CD4-positive, alpha-beta T cell treated with Interleukin-6 at 100 ng/mL for 8 hours (primary cell): ENCODE measurements around the gene MAP1LC3A.

ENCODE experiments used
- DNase-seq: peaks from one replicate; pipeline ENCODE4 v3.0.0-alpha.2; 2020; ENCODE audit warnings: mixed read lengths, low spot score

Gene MAP1LC3A

DNA sequence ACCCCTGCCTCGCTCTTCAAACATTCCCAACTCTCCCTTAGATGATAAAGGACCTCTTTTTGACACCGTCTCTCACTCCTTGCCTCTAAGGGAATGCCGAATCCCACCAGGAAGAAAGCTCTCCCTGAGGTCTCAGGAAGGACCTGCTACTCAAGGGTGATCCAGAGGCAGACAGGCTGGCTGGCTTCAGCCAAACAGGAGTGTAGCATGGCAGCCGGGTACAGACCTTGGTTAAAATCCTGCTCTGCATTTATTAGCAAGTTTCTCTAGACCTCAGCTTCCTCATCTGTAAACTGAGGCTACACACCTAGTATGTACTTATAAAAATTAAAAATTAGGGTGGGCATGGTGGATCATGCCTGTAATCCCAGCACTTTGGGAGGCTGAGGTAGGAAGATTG, 17.2 kb downstream of the MAP1LC3A start:
- DNase-seq, result no peak

DNA sequence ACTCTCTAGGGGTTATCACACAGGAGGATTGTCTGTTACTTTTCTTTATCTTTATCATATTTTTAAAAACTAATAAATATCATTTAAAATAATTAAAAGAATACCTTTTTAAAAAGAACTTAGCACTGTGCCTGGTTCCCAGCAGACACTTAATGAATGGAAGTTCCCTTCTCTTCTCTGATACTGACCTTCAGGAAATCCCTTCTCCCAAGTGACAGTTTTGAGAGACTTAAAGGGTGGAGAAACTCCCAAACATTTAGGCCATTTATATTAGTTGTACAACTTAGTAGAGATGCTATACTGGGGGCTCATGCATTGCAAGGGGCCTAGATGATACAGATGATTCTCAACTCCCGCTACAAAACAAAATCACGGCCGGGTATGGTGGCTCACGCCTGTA, 18.5 kb downstream of the MAP1LC3A start:
- no peak for DNase-seq

DNA sequence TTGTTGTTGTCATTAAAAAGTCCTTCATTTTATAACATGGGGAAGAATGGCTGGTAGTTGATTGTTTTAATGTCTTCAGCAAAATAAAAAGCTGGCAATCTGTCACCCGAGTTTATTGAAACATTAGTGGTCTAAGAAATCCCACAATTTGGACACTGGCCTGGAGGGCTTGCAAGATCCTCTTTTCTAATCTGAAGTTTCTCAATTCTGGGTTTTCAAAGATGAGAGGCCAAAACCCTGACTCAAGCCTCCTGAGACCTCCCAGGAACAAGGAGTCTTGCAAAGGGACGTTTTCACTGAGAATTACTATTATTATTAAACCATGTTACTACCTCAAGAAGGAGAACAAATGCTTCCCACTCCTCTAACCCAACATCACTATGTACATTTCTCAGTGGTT, 19.5 kb downstream of the MAP1LC3A start:
- DNase-seq, result no peak

DNA sequence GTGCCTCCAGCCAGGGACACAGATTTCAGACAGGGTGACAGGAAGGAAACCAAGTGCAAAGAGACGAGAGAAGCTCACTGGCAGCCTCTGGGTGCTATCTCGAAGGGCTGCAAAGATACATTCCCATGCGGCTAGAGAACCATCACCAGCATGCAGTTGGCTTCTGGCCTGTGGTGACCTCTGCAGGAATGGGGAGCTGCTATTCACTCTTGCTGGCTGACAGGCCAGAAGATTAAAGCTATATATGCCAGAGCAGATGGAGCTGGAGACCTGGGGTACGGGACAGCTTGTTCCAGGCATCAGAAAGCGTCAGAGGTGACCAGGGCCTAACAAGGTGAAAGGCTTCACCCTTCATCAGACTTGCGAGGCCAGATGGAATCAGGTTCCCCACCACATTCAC, 20.0 kb downstream of the MAP1LC3A start:
- DNase-seq, result no peak

DNA sequence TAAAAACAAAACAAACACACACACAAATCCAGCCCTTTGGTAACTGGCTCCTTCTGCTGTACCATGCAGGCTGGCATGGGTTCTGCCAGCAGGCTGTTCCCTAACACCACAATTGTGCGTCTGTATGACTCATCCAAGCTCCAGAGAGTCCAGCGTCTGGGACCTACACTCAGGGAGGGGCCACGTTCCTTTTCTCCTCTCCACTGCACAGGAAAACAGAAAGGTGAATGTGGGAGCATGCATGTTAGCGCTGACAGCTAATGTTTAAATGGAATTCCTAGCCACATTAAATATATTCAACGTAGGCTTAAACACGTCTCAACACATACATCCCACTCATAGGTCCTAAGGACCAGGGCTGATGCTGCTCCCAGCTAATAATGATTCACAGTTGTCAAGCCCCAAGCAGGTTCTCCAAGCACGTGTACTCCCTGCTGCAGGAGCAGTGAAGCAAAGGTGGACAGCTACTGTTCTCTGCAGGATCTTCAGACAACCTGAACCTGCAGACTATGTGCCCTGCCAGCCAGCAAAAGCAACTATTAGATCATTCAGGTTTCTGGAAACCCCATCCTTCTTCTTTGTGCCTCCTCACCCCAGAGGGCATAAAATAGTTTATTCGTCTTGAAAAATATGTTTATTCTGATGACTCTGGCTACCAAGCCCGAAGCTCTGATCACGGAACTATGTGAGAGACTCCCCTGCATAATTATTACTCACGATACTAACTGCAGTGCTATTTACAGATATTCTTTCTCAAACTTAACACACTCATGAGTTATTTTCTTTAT, 20.9 kb downstream of the MAP1LC3A start:
- no peak for DNase-seq

DNA sequence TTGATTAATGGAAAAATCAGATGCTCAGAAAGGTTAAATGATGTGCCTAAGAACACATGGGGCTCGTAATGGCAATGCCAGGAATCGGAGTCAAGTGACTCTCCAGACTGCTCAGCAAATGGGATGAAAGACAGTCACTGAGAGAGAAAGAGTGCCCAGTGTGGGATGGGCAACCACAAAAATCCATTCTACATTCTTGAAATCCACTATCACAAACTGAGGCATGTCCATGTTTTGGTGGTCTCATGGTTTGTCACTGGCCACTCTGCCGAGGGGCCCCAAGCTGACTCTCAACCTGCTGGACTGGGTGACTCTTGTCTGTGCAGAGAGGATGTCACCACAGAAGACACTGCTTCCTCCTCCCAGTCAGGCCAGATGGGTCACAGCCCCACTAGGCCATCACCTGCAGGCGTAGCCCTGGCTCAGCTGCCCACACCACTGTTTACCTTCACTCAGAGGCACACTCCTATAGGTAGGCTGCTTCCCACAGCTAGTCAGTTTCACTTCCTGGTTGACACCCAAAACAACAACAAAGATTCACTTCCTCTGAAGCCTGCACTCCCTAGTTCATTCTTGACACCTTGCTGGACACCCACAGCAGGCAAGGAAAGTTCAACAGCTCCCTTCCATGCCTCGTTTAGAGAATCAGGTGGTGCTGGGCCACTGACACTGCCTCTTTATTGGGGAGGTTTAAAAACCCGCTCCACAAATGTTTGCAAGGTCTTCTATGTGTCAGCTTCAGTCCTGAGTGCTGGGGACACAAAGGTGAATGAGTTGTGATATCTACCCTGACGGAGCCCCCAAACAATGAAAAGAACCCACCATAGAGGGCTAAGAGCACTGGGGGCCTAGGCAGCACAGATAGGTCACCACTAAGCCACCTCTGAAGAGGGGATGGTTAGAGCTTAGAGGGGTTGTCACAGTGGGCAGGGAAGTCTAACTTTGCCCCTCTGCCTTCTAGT, 21.7 kb downstream of the MAP1LC3A start:
- DNase-seq, result no peak

DNA sequence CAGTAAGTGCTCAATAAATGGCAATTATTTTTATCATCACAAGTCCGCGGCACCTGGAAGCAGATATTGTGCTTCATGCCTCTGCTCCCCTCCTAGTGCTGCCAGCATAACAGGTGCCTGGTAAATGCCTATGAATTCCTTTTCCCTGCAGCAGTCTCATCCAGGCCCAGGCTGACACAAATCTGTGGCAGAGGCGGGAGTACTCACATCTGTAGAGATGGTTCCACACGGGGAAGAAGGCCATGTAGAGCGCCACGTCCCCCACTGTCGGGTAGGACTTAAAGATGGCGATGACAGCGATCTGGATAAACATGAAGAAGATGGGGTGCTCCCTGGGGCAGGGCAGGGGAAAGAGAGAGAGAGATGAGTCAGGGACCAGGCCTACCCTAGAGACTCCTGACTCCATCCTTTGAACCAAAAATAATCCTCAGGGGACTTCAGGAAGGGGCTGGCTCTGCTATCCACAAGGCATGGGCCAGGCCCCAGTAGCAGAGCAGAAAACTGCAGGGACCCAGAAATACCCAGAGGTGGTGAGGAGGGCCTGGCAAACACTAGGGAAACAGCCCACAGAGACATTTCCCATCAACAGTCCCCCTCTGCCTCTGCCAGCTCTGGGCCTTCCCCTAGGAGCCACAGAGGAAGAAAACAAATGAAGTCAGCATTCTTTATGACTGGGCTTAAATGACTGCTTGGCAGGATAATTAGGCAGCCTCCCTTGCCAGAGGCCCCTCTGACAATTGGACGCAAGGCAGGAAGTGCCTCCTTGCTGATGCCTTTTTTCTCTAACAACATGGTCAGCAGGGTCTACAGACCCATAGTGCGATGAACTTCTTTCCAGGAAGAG, 23.0 kb downstream of the MAP1LC3A start:
- no peak for DNase-seq

DNA sequence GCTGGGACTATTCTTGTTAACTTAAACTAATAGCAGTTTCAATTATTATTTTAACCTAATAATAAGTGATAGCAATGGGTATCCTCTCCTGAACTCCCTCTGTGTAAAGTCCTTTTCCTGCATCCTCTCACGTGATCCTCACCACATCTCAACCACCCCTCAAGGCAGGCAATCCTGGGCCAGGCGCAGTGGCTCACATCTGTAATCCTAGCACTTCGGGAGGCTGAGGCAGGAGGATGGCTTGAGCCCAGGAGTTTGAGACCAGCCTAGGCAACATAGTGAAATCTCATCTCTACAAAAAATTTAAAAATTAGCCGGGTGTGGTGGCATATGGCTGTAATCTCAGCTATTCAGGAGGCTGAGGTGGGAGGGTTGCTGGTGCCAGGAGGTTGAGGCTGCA, 23.7 kb downstream of the MAP1LC3A start:
- DNase-seq, result no peak

DNA sequence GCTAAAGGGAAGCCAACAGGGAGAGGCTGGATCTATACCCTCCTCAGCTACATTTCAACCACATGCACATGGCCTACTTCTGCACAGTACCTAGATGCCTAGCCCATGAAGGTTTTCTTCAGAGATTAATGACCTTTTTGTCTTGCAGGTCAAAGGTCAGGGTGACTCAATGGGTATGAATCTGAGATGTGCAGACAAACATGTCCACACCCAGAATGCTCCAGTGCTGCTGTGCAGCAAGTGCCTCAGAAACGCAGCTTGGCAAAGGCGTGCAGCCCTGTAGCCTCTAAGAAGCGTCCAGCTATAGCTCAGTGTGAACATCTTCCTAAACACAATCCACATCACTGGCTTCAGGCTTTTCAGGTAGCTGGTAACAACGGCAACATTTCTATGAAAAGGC, 24.4 kb downstream of the MAP1LC3A start:
- no peak for DNase-seq

DNA sequence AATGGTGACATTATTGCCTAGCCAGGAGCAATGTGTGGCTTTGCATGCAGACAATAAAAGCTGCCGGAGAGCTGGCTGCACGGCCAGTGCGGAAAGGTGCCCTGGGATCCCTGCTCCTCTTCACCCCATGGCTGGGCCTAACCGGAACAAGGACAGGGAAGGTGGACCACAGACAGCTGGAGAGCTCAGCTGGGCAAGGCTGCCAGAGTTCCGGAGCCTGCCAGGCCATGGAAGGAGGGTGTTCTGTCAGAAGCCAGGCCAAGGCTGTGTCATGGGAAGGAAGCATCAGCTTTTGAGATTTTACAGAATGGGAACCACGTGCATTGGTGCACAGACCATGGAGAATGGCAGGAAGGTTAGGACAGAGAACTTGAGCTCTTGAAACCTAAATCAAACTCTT, 25.0 kb downstream of the MAP1LC3A start:
- no peak for DNase-seq

DNA sequence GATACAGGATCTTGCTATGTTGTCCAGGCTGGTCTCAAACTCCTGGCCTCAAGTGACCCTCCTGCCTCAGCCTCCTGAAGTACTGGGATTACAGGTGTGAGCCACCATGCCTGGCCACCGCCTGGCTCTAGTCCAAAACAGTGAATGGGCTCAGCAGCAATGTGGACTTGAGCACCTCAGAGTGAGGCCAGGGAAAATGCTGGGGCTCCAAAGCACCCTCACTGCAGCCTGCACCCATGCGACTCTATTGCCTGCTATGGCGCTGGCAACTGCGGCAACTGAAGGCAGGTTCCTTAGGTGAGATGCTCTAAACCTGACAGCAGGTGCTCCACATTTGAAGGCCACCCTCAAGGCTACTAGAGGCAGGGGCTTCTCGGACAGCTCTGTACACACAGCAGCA, 26.5 kb downstream of the MAP1LC3A start:
- DNase-seq, result no peak

DNA sequence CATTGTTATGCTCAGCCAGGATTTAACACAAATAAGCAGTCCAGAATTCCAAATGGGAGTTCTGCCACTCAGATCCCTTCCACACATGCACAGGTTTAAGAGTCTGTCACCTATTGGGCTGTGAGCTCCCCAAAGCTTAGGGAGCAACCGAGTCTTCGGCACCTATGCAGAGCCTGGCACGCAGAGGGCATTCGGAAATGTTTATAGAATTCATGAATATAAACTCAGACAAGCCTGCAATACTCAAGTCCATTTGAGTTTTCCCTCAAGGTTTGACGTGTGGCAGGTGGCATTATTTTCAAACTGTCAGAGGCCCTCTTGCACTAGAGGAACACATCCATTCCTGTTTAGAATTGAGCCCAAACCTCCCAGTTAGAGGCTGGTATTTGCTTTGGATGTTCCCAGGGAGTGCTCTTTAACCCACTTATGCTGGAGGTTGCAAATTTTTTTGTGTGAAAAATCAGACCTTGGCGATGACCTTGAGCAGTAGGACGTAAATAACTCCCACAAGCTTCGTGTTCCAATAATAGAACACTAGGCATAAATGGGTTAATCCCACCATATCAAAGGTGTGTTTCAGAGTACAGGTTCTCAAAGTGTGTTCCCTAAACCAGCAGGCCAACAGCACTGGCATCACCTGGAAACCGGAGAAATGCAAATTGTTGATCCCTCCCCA, 28.1 kb downstream of the MAP1LC3A start:
- no peak for DNase-seq

DNA sequence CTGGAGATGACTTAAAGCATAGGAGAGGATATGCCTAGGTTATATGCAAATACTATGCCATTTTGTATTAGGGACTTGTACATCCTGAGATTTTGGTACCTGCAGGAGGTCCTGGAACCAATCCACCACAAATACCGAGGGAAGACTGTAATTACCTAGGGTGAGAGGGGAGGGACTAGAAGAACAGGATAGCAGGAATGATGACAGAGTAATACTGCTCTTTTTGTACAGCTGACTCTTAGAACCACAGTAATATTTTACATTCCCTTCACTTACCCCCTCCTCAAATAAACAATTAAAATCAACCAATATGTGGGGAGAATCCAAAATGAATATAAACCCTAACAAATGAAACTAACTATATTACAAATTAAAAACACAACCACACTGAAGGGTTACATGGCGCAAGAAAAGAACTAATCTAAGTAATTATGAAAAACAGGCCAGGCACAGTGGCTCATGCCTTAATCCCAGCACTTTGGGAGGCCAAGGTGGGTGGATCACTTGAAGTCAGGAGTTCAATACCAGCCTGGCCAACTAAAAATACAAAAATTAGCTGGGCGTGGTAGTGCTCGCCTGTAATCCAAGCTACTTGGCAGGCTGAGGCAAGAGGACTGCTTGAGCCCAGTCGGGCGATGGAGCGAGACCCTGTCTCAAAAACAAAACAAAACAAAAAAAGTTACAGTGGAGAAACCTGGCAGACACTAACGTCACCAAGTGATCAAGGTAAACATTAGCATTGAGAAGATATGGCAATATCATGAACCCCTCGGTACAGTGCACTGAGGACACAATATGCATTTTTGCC, 37.1 kb downstream of the MAP1LC3A start:
- DNase-seq, result no peak

DNA sequence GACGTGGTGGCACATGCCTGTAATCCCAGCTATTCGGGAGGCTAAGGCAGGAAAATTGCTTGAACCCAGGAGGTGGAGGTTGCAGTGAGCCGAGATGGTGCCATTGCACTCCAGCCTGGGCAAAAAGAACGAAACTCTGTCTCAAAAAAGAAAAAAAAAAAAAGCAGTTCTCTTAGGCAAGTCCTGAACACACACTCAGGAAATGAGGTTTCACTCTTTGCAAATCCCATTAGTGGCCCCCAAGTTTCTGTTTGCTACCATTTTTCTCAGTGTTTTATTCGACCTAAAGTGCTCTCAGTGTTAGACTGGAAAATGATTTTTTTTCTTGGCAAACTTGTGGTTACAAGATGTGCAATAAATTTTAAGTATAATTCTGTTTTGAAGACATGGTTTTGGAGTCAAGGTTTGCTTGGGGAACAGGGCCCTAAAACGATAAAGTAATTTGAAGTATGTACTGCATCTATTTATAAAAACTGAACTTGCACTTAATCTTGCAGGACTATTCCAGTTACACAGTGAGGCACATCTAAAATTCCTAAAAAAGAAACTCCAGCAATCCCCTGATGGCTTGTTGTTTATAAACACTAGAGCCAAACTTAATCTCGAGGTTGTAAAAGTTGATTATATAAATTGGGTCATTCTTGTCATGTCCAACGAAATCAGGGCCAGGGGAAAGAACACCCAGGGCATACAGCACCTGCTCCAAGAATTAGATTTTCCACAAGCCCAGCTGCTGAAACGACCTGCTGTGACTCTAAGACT, 42.6 kb downstream of the MAP1LC3A start:
- no peak for DNase-seq

DNA sequence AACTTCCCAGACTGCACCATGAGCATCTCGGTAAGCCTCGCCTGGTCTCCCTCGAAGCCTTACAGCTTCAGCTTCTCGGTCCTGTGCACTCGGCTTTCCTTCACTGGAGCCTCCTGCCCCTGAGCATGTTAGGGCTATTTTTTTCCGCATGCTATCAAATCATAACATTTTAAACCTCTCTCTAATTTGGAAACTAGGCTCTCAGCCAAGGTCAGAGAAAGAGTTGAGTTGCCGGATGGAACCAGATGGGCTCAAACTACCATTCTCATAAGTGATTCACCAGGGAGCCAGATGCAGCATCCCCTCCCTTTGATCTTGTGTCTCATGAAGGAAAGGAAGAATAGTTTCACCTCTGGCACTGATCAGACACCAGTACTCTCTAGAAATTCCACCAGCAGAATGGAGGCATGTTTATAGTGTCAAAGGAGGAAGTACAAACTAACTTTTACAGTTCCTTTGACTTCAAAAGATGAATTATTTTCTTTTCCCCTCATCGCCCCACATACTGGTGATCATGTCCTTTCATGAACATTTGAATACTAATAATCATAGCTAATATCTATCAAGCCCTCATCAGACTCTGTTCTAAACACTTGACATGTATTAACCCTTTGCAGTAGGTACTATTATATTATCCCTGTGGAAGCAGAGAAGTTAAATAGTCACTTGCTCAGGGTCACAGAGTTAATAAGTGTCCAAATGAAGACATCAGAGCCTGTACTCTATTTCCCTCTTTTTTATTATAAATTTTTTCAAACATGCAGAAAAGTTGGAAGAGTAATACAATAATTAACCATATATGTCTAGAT, 46.7 kb downstream of the MAP1LC3A start:
- DNase-seq, result no peak

DNA sequence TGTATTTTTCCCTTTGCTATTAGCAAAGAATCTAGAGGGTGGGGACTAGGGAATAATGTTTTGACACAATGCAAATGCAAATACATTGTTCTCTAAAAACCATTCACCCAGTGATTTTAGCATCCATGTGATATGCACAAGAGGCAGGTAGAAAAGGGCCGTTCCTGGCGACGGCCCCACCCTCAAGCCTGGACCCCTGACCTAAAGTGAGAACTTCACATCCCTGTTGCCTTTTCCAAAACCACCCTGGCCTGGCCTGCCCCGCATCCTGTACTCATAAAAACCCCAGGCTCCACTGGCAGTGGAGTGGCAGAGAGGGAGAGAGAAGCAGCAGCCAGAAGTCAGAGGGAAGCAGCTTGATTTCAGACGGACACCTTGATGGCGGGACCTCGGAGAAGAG, 48.5 kb downstream of the MAP1LC3A start:
- DNase-seq, result no peak
